ENCODE measurements around the gene FADS1.

Gene FADS1

GRCh38 chr11:61760946-61761345, 55.9 kb downstream of the FADS1 start:
- no peak for DNase-seq (ENCODE audit: low spot score)

GRCh38 chr11:61757213-61757862, 59.5 kb downstream of the FADS1 start:
- DNase-seq (ENCODE audit: low spot score) = no peak

- DNase-seq (ENCODE audit: low spot score) = peak; percentile 99
Observed at GRCh38 chr11:61756452-61757212, 60.2 kb downstream of the FADS1 start.

- no peak for DNase-seq (ENCODE audit: low spot score)
Observed at GRCh38 chr11:61756147-61756451, 60.7 kb downstream of the FADS1 start.

- no peak for DNase-seq (ENCODE audit: low spot score)
Observed at GRCh38 chr11:61754534-61755482, 62.0 kb downstream of the FADS1 start.

GRCh38 chr11:61753672-61754071, 63.1 kb downstream of the FADS1 start:
- DNase-seq (ENCODE audit: low spot score) = no peak

- DNase-seq (ENCODE audit: low spot score) = no peak
Observed at GRCh38 chr11:61752925-61753521, 63.8 kb downstream of the FADS1 start.

GRCh38 chr11:61752117-61752924, 64.5 kb downstream of the FADS1 start, which contains the start of gene MYRF:
TSS of gene MYRF (plus strand) at chr11:61752636. CDS start at chr11:61752745, 109 bp downstream.
- DNase-seq (ENCODE audit: low spot score) = peak; percentile 95

- DNase-seq (ENCODE audit: low spot score) = no peak
Observed at GRCh38 chr11:61751384-61751783, 65.4 kb downstream of the FADS1 start.

GRCh38 chr11:61750631-61751273, 66.1 kb downstream of the FADS1 start:
- no peak for DNase-seq (ENCODE audit: low spot score)
